HG03342 (cell line): ENCODE measurements around the gene FAIM2.

Source experiments
- ATAC-seq: cut with Tn5 transposase; IDR thresholded peaks from one replicate; pipeline ENCODE4 v1.9.1; 2021; ENCODE audit warnings: mild to moderate bottlenecking, moderate library complexity; ENCODE audit not compliant: unreplicated experiment

Gene FAIM2

GRCh38 chr12:49903700-49904423 lies at the start of gene FAIM2:
Gene FAIM2, minus strand, starts transcription at chr12:49903900. Its CDS starts 108 bp downstream, at chr12:49903792.
- ATAC-seq = no peak

DNA sequence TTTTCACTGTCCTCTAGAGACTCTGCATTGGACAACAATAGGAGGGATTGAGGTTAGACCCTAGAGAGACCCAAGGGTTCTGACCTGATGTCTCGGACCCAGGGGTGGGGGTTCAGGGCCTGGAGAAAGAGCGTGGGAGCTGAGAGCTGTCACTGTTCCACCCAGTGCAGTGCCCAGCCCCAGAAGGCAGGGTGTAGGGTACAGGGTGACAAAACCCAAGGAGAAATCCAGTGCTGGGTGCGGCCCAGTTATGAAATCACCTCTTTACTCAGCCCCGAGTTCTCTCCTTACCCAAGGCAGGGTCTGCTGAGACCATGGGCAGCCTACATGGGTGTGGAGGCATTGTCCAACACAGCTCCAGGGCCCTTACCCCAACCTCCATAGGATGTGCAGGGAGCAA lies 49.5 kb upstream of the FAIM2 start:
- no peak for ATAC-seq

GRCh38 chr12:49952391-49953055 lies 48.8 kb upstream of the FAIM2 start:
- no peak for ATAC-seq

GRCh38 chr12:49951411-49952240 lies 47.9 kb upstream of the FAIM2 start:
- no peak for ATAC-seq

- no peak for ATAC-seq
Measured at GRCh38 chr12:49950273-49951251, 46.9 kb upstream of the FAIM2 start, which contains the start of gene AQP2. Gene AQP2, plus strand, starts transcription at chr12:49950737. Its CDS starts 94 bp downstream, at chr12:49950831.

- no peak for ATAC-seq
Measured at GRCh38 chr12:49949866-49950265, 46.2 kb upstream of the FAIM2 start.

GRCh38 chr12:49948866-49949845 lies 45.5 kb upstream of the FAIM2 start:
- no peak for ATAC-seq

DNA sequence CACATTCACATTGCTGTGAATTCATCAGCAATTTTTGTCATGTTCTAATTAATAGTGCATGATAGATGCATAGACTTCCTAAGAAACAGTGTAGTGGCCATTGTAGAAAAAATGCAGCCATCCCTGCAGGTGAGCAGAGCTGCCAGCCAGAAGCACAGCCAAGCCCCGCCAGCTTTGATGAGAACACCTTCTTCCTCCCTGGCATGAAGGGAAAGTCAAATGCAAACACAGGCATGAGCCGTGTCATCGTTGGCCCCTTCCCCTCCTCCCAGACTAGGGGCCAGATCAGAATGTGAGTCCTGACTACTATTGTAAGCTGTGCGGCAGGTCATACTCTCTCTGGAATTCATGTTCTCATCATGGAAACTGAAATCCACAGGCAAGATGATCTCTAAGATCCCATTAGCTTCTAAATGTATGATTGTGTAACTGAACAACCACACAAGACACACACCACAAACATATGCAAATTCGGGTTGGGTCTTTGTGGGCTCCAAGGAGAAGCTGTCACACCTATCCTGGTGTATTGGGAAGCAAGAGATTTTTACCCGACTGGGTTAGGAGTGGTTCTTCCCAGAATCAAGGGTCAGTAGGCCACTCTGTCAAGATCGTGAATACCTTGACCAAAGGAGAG lies 44.0 kb upstream of the FAIM2 start:
- no peak for ATAC-seq

DNA sequence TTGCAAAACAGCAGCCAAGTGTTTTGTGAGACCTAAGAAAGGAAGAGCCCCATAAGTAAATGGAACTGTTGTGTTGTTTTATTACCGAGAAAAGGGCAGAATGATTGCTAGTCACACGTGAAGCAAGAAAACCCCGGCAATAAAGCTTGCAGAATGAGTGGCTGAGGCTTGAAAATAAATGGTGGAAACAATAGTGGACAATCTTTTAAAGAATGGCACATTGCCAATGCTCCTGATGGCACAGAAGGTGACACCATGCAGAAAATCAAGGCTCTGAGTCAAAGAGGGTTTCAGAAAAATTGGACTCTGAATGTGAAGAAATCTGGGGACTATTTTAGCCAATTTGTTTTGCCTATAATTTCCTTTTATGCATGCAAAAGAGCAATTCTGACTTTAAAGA lies 42.8 kb upstream of the FAIM2 start:
- ATAC-seq = no peak

DNA sequence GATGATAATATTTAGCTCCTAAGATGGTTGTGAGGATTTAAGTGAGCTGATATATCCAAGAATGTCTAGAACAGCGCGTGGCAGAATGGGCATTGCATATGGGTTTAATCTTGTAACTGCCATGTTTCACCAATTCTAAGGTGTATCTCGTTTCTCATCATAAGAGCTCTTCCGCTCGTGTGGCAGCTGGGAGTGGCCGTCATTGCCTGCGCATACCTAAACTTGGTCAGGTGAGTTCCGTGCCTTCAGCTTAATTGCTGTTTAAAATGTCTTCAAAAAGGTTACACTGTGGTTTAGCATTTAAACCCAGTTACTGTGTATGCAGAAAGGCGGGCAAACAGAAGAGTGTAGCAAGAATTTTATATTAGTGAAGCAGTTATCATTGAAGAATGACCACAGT lies 42.4 kb upstream of the FAIM2 start:
- ATAC-seq = no peak

- no peak for ATAC-seq
Measured at GRCh38 chr12:49945394-49946080, 41.8 kb upstream of the FAIM2 start.

DNA sequence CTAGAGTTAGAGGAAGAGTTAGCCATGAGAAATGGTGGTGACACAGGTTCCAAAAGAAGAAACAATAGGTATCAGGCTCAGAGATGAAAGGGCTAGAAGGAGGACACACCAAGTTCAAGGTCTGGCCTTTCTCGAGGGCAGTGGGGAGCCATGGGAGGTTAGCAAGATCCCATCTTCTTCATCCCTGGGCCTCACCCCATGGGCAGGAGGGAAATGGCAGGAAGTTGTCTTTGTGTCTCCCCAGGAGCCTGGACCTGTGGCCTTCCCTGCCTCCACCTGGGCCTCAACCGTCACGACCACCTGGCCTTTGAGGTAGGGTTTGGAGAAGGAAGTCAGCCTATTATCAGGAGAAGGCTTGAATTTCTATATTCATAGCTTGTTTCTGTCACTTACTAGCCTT lies 41.0 kb upstream of the FAIM2 start:
- ATAC-seq = no peak

DNA sequence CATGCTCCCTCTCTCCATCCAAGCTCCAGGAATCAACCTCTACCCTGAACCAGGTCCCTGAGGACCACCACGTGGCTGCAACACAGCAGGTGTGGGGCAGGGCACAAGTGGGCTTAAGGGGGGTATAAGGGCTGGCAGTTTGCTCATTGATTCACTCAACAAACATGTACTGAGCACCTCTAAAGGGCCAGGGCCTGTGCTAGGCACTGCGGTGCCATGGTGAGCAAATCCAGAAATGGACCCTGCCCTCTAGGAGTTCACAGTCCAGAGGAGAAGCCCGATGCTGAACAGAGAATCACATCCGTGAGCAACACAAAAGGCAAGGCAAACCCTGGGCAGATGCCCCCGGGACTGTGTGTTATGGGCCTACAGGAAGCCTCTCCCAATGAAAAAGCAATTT lies 40.3 kb upstream of the FAIM2 start:
- no peak for ATAC-seq

DNA sequence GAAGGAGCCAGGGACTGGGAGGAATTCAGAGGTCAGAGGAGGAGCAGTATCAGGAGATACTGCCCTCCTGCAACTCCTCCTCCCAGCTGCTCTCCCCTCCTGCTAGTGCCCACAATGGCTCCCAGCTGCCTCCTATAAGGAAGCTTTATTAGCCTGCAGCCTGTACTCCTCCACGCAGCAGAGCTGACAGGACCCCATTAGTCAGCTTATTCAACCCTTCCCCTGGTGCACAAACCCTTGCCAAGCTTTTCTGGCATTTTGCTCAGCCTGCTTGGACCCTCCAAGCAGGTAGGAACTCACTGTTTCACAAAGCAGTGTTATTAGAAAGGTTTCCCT lies 39.9 kb upstream of the FAIM2 start:
- no peak for ATAC-seq

- ATAC-seq = no peak
Measured at GRCh38 chr12:49942921-49943624, 39.4 kb upstream of the FAIM2 start.

- ATAC-seq = no peak
Measured at GRCh38 chr12:49942512-49942893, 38.8 kb upstream of the FAIM2 start.

DNA sequence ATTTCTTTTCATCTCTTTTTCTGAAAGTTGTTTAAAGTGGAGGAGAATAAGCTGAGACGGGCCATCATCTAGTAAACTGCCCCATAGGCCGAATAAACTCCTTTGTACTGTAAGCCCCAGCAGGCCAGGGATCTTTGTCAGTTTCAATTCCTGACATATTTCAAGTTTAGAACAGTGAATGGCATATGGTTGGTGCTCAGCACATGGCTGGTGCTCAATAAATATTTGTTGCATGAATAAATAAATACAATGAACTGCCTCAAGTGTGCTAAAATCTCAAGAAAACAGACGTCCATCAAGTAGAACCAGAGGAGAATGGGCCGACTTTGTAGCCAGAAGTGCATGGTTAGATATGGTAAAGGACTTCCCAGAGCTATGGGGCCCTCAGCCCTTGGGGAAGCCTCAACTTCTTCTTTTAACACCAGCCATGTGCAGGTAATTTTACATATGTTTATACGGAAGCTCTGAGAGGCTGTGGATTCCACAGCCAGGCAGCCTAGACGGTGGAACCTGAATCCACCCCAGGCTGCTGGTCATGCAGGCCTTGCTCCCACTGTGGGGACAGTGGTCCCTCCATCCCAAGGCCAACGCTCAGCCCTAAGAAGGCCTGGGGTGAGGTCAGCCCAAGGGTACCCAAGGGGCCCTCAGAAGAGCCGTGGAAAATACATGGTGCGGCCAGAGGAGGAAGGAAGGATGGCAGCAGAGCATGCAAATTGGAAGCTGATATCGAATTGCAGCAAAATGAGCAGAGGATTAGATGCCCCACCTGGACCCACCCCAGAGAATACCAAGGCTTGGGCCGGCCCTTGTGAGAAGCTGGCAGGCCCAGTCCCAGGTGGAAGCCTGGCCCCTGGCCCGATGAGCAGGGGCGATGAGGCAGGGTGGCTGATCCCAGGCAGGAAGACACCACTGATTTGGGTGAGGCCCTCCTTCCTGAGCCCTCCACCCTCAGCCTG lies 38.1 kb upstream of the FAIM2 start:
- ATAC-seq = no peak
